Upper lobe of left lung (tissue), 6 donors: ENCODE measurements around the gene TRIOBP. TPM values are rescaled to one million over a fixed set of nuclear protein-coding genes. Genes with fewer than 3 reads are reported as not detected.

Experiments
- ATAC-seq, 2 donors: fragments of 200-7000 bp; cut with Tn5 transposase; one replicate each; pipeline ENCODE4 v1.9.1; 2022; ENCODE audit warnings: mild to moderate bottlenecking in 2 of 2, moderate library complexity in 2 of 2; ENCODE audit not compliant: low FRiP score in 2 of 2
- DNase-seq, 2 donors: peaks; one replicate each; pipeline ENCODE4 v3.0.0-alpha.2; 2019 to 2020
- H3K27ac ChIP-seq, 4 donors: fragments of 200-600 bp; sonication (generic); one replicate each; pipeline ENCODE4 v1.5.1; 2016 to 2019
- H3K27me3 ChIP-seq, 4 donors: fragments of 200-600 bp; sonication (generic); one replicate each; pipeline ENCODE4 v1.5.1; 2017 to 2019
- H3K36me3 ChIP-seq, 4 donors: fragments of 200-600 bp; sonication (generic); one replicate each; pipeline ENCODE4 v1.5.1; 2016 to 2019
- H3K4me1 ChIP-seq, 4 donors: fragments of 200-600 bp; sonication (generic); one replicate each; pipeline ENCODE4 v1.5.1; 2018 to 2019
- H3K4me3 ChIP-seq, 4 donors: fragments of 200-600 bp; sonication (generic); one replicate each; pipeline ENCODE4 v1.5.1; 2017 to 2019; ENCODE audit warnings: mild to moderate bottlenecking in 2 of 4, moderate library complexity in 1 of 4
- H3K9me3 ChIP-seq, 4 donors: fragments of 200-600 bp; sonication (generic); one replicate each; pipeline ENCODE4 v1.5.1; 2018 to 2019
- EP300 ChIP-seq, 4 donors: sonication (generic); formaldehyde crosslinking; IDR thresholded peaks; one replicate each; pipeline ENCODE4 v1.5.1; 2017; ENCODE audit warnings: antibody characterized with exemption in 4 of 4, control low read depth in 2 of 4
- POLR2A ChIP-seq, 4 donors: fragments of 450-650 bp; IDR thresholded peaks; one replicate each; pipeline ENCODE4 v1.5.1; 2016 to 2017; ENCODE audit warnings: antibody characterized with exemption in 4 of 4, mild to moderate bottlenecking in 2 of 4
- POLR2AphosphoS5 ChIP-seq, 2 donors: sonication (generic); formaldehyde crosslinking; IDR thresholded peaks; one replicate each; pipeline ENCODE4 v1.5.1; 2017; ENCODE audit warnings: antibody characterized with exemption in 2 of 2
- WGBS, 2 donors: methylation state at CpG; one replicate each; pipeline ENCODE4 v1.1.5; 2017 to 2018; 5-methylcytosine and 5-hydroxymethylcytosine counted together
- total RNA-seq, 6 donors: library from RNA; depleted of rRNA in 4 of 6; stranded (reverse); fragments of >200 nt in 4 of 6; gene quantifications; one replicate each; pipeline versions ENCODE4 v1.1.0 to v1.2.1, GENCODE V29; 2016 to 2021
- TF ChIP-seq, protein P1 (sequence below), 6 experiments: fragments of 450-650 bp in 4 of 6; fragments of 200-600 bp in 2 of 6; sonication (generic) in 2 of 6; IDR thresholded peaks; one replicate each; pipeline ENCODE4 v1.5.1; 2016 to 2019; ENCODE audit warnings: antibody characterized with exemption in 6 of 6
- donor health status: DM: no; HTN: no; CAD: no; lungs with moderate emphysema.
- donor health status: DM: no; HTN: yes; CAD: no; lungs with severe emphysema.

The TRIOBP gene
- total RNA-seq, 6 donors from 2014 or later: 76.5 to 151 (median 113) TPM

DNA sequence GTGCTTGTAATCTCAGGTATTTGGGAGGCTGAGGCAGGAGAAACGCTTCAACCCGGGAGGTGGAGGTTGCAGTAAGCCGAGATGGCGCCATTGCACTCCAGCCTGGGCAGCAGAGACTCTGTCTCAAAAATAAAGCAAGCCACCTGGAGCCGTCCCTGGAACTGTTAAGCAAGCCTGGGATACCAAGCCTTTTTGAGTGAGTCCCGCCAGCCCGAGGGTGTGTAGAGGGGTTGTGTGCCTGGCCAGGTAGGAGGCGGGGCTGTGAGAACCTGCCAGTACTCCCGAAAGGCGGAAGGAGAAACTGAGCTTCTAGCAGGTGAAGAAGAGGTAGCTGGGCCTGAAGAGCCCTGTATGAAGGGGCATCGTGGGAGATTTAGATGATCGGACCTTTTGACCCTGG, 52.4 kb downstream of the TRIOBP start:
- ATAC-seq (no peak), DNase-seq (peak in 1 of 2 donors; percentile 87)
- TF ChIP-seq EP300 (IDR thresholded peaks at IDR 0.05) (no peak), POLR2AphosphoS5 (IDR thresholded peaks at IDR 0.05) (peak in 1 of 2 donors; percentile 44), POLR2A (IDR thresholded peaks at IDR 0.05) (peak in 1 of 4 donors; percentile 60)
- TF ChIP-seq, protein P1, sequence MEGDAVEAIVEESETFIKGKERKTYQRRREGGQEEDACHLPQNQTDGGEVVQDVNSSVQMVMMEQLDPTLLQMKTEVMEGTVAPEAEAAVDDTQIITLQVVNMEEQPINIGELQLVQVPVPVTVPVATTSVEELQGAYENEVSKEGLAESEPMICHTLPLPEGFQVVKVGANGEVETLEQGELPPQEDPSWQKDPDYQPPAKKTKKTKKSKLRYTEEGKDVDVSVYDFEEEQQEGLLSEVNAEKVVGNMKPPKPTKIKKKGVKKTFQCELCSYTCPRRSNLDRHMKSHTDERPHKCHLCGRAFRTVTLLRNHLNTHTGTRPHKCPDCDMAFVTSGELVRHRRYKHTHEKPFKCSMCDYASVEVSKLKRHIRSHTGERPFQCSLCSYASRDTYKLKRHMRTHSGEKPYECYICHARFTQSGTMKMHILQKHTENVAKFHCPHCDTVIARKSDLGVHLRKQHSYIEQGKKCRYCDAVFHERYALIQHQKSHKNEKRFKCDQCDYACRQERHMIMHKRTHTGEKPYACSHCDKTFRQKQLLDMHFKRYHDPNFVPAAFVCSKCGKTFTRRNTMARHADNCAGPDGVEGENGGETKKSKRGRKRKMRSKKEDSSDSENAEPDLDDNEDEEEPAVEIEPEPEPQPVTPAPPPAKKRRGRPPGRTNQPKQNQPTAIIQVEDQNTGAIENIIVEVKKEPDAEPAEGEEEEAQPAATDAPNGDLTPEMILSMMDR (IDR thresholded peaks at IDR 0.05): no peak
- Histone ChIP-seq H3K4me1 (peaks cover 74 to 85% (median 79%) of the 10 kb centered on the region in 4 donors), H3K4me3 (no peak overlapping the region), H3K36me3 (peaks cover 0 to 8% (median 4%) of the 10 kb centered on the region in 4 donors), H3K27ac (peak overlapping the region; percentile 95 to 100 (median 99)), H3K9me3 (no peaks in the 10 kb centered on the region), H3K27me3 (no peaks in the 10 kb centered on the region)
- 69 to 70% methylated on average over 12 of the region's 12 CpGs for WGBS, 2 donors

DNA sequence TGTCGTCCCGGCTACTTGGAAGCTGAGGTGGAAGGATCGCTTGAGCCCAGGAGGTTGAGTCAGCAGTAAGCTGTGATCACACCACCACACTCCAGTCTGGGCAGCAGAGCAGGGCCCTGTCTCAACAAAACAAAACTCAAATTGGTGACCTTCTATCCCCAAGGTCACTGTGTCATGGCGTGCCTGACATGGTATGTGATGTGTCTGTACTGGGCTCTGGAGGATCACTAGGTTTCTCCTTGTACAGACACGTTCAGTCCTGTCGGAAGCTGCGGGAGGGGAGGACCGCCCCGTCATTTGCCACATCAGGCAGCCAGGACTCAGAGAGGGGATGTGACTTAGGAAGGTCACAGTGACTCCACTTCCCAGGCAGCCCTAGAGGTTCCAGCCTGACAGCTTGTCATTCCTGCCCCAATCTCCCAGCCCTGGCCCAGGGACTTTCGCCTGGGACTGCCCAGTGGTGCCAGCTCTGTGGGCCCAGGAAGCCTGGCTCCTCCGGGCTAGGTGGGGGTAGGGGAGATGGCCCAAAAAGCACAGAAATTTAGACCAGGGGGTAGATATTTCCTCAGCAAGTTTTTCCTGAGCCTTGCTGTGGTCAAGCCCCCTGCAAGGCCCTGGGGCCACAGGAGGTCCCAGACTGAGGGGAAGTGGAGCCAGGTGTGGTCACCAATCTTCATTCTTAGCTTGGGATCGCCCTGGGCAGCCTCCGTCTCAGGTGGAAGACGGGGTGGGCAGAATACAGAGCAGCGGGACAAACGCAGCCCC, 53.2 kb downstream of the TRIOBP start:
- Histone ChIP-seq H3K9me3 (no peaks in the 10 kb centered on the region), H3K4me1 (peaks cover 74 to 89% (median 83%) of the 10 kb centered on the region in 4 donors), H3K36me3 (peaks cover 0 to 16% (median 8%) of the 10 kb centered on the region in 4 donors), H3K27ac (peak overlapping the region; percentile 95 to 100 (median 99)), H3K4me3 (no peak overlapping the region), H3K27me3 (no peaks in the 10 kb centered on the region)
- WGBS, 2 donors: 69 to 70% methylated on average over 5 to 14 of the region's 16 CpGs
- ATAC-seq (no peak), DNase-seq (peak in 1 of 2 donors; percentile 46)
- TF ChIP-seq EP300 (IDR thresholded peaks at IDR 0.05) (no peak), POLR2AphosphoS5 (IDR thresholded peaks at IDR 0.05) (peak in 1 of 2 donors; percentile 41)
- TF ChIP-seq, protein P1 (IDR thresholded peaks at IDR 0.05): no peak

DNA sequence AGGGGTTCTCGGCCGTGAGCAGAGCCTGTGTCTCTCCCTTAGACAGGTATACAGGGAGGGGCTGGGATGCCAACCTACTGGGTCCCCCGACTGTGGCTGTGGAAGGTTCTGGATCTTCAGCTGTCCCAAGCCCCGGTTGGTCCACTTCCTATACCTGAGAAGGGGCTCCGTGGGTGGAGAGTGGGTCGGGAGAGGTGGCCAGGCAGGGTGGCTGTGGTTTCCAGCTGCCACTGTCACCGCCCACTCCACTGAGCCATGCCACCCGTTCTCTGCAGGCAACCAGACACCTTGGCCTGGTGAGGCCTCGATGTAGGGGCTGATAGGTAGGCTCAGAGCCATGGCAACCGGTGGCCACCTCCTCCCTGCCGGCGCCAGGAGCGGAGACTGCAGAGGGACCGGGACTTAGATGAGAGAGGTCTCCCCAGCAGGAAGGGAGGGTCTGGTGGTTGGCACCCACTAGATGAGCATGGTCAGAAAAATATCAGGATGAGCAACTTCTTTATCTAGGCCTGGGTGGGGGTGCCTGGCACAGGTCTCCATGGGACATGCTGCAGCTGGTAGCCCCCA, 53.8 kb downstream of the TRIOBP start:
- no peak for TF ChIP-seq POLR2A (IDR thresholded peaks at IDR 0.05)
- TF ChIP-seq POLR2AphosphoS5 (IDR thresholded peaks at IDR 0.05): no peak
- no peak for TF ChIP-seq EP300 (IDR thresholded peaks at IDR 0.05)
- TF ChIP-seq, protein P1 (IDR thresholded peaks at IDR 0.05): no peak
- Histone ChIP-seq H3K9me3 (no peaks in the 10 kb centered on the region), H3K36me3 (peaks cover 0 to 22% (median 15%) of the 10 kb centered on the region in 4 donors), H3K27me3 (no peaks in the 10 kb centered on the region), H3K4me1 (peaks cover 69 to 86% (median 78%) of the 10 kb centered on the region in 4 donors), H3K4me3 (no peak overlapping the region), H3K27ac (peak overlapping the region; percentile 95 to 100 (median 99))
- 67 to 100% methylated on average over 1 to 14 of the region's 14 CpGs for WGBS, 2 donors
- peak in 1 of 2 donors; percentile 69 for DNase-seq
- ATAC-seq: no peak

DNA sequence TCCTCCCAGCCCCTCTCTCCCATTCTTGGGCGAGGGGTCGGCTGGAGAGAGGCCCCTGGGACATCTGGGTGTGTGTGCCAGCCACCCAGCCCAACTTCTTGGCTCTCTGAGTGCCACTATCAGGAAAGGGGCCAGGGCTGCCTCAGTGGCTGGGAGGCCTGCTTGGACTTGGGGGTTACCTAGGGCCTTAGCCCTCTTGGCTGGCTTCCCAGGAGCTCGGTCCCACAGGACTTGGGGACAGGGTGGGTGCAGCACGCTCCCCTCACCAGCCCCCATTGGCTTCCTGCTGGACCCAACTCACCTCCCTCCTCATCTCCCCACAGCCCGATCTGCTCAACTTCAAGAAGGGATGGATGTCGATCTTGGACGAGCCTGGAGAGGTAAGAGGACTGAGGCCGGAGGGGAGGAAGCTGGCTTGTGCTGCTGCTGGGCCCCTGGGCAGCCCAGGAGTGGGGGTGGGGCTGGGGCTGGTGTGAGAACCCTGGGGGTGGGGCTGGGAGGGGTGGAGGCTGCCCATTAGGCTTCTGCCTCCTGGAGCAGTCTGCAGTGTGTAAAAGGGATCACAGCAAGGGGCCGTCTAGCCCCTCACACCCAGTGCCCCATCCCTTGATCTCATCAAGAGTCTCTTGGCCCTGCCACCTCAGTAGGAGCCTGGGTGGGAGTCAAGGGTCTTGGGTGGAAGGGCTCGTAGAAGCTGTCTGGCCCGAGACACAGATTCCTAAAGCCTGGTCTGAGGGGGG, 54.8 kb downstream of the TRIOBP start:
- peak overlapping the region; percentile 95 to 100 (median 99) for H3K27ac ChIP-seq
- no peak for ATAC-seq
- WGBS, 2 donors: 55% methylated on average over 10 of the region's 11 CpGs; no CpG with 5 or more reads in 1 of the 2 donors
- H3K36me3 ChIP-seq: peaks cover 0 to 32% (median 24%) of the 10 kb centered on the region in 4 donors
- no peaks in the 10 kb centered on the region for H3K9me3 ChIP-seq
- H3K4me1 ChIP-seq: peaks cover 69 to 86% (median 78%) of the 10 kb centered on the region in 4 donors
- TF ChIP-seq EP300 (IDR thresholded peaks at IDR 0.05) (no peak), POLR2A (IDR thresholded peaks at IDR 0.05) (no peak)
- DNase-seq: peak in 1 of 2 donors; percentile 41
- H3K27me3 ChIP-seq: no peaks in the 10 kb centered on the region
- no peak overlapping the region for H3K4me3 ChIP-seq
